ENCODE data around the gene TAF9.
"Not testable (repeated sequence)": the region's sequence is repeated elsewhere in the genome, so short reads cannot be mapped to it uniquely, and the experiment has no call there.

Gene TAF9

GRCh38 chr5:69335341-69335935, 33.9 kb downstream of the TAF9 start:
- DNase-seq, result no peak

GRCh38 chr5:69334793-69335268, 34.5 kb downstream of the TAF9 start:
- peak; percentile 52 to 84 for DNase-seq

- not testable (repeated sequence) for DNase-seq
Measured at GRCh38 chr5:69333668-69334315, 35.5 kb downstream of the TAF9 start.

GRCh38 chr5:69331528-69332445, 37.5 kb downstream of the TAF9 start:
- no peak for DNase-seq

GRCh38 chr5:69329905-69330489, 39.3 kb downstream of the TAF9 start:
- DNase-seq, result no peak

- DNase-seq, result no peak
Measured at GRCh38 chr5:69326365-69326764, 43.0 kb downstream of the TAF9 start.

GRCh38 chr5:69317391-69317790, 51.9 kb downstream of the TAF9 start:
- DNase-seq, result no peak

- DNase-seq, result no peak
Measured at GRCh38 chr5:69315972-69316371, 53.3 kb downstream of the TAF9 start.

Measured in SW 1271 (cell line).